ENCODE data around the gene TSFM. TPM values are rescaled to one million over a fixed set of nuclear protein-coding genes. Genes with fewer than 3 reads are reported as not detected.

TSFM gene
- total and polyA plus RNA-seq, 2 of the 13 experiments (the other 11 are each of a cell fraction or from before 2014, with no cell fraction given) = 29.8 to 68.3 TPM

- TF ChIP-seq ZNF407 (CRISPR knock-in tag; IDR thresholded peaks at IDR 0.05; ENCODE audit: not compliant biosample characterization) (no peak), TRIM24 (CRISPR knock-in tag; IDR thresholded peaks at IDR 0.05) (no peak), ZNF687 (CRISPR knock-in tag; IDR thresholded peaks at IDR 0.05) (no peak; the same call in 1 of the 2 replicates), ZNF691 (CRISPR knock-in tag; IDR thresholded peaks at IDR 0.05; ENCODE audit: borderline replicate concordance, low read depth) (no peak), ZNF75D (CRISPR knock-in tag; IDR thresholded peaks at IDR 0.05; ENCODE audit: borderline replicate concordance) (no peak), ZMYM3 (CRISPR knock-in tag; IDR thresholded peaks at IDR 0.05) (peak; percentile 81), KLF12 (CRISPR knock-in tag; IDR thresholded peaks at IDR 0.05; ENCODE audit: borderline replicate concordance) (no peak), NFRKB (IDR thresholded peaks at IDR 0.05) (no peak), GRHL1 (CRISPR knock-in tag; conservative IDR thresholded peaks at IDR 0.05) (no peak), EZH2 (conservative IDR thresholded peaks at IDR 0.05; ENCODE audit: low read depth, low read length) (peak; percentile 82; the same call in 1 of the 2 replicates), ZNF326 (CRISPR knock-in tag; IDR thresholded peaks at IDR 0.05; ENCODE audit: borderline replicate concordance) (no peak), CBX5 (CRISPR knock-in tag; IDR thresholded peaks at IDR 0.05; ENCODE audit: borderline replicate concordance) (no peak), ZFP36 (IDR thresholded peaks at IDR 0.05; ENCODE audit: borderline replicate concordance, low read depth, low read length, partially characterized antibody) (peak; percentile 69)
Measured at GRCh38 chr12:57736741-57737466, 45.7 kb upstream of the TSFM start (continued).
